GM23338 (cell line): ENCODE data around the gene KLF4. TPM values are rescaled to one million over a fixed set of nuclear protein-coding genes. Genes with fewer than 3 reads are reported as not detected.

Experiments used
- ATAC-seq: fragments of 200-7000 bp; cut with Tn5 transposase; 3 replicates; pipeline ENCODE4 v1.9.1; 2020
- DNase-seq: peaks from one replicate; pipeline ENCODE4 v3.0.0-alpha.2; 2015; ENCODE audit warnings: low spot score
- H2AFZ ChIP-seq: fragments of 200-600 bp; sonication (generic); 2 replicates; pipeline ENCODE4 v1.8.0; 2016; ENCODE audit warnings: antibody characterized with exemption, mild to moderate bottlenecking, moderate library complexity
- H3F3A ChIP-seq: fragments of 200-600 bp; sonication (generic); replicated peaks from 2 replicates; pipeline ENCODE4 v1.8.0; 2017; ENCODE audit warnings: antibody characterized with exemption, mixed run types, low read depth
- H3K27ac ChIP-seq: fragments of 200-600 bp; sonication (generic); 2 replicates; pipeline ENCODE4 v1.6.1; 2016; ENCODE audit warnings: low read depth
- H3K27me3 ChIP-seq: fragments of 200-600 bp; sonication (generic); 2 replicates; pipeline ENCODE4 v1.8.0; 2016; ENCODE audit warnings: mild to moderate bottlenecking, mixed run types, moderate library complexity; ENCODE audit not compliant: insufficient read depth
- H3K36me3 ChIP-seq: fragments of 200-600 bp; sonication (generic); 2 replicates; pipeline ENCODE4 v1.8.0; 2016; ENCODE audit warnings: mild to moderate bottlenecking; ENCODE audit not compliant: insufficient read depth
- H3K4me1 ChIP-seq: fragments of 200-600 bp; sonication (generic); 2 replicates; pipeline ENCODE4 v1.8.0; 2016; ENCODE audit warnings: mild to moderate bottlenecking, moderate library complexity; ENCODE audit not compliant: insufficient read depth
- H3K4me2 ChIP-seq: fragments of 200-600 bp; sonication (generic); 2 replicates; pipeline ENCODE4 v1.7.1; 2017; ENCODE audit warnings: mixed run types
- H3K4me3 ChIP-seq: fragments of 200-600 bp; sonication (generic); 2 replicates; pipeline ENCODE4 v1.6.1; 2016; ENCODE audit warnings: mixed run types
- H3K79me2 ChIP-seq: fragments of 200-600 bp; sonication (generic); replicated peaks from 2 replicates; pipeline ENCODE4 v1.8.0; 2017; ENCODE audit warnings: mild to moderate bottlenecking; ENCODE audit not compliant: insufficient read depth
- H3K9me2 ChIP-seq: fragments of 200-600 bp; sonication (generic); 2 replicates; pipeline ENCODE4 v1.8.0; 2017; ENCODE audit not compliant: insufficient read depth
- H4K20me1 ChIP-seq: fragments of 200-600 bp; sonication (generic); replicated peaks from 2 replicates; pipeline ENCODE4 v1.8.0; 2017; ENCODE audit warnings: mild to moderate bottlenecking; ENCODE audit not compliant: insufficient read depth
- H3K27ac Mint-ChIP-seq: 2 replicates; pipeline ENCODE4 v1.8.0; 2020; ENCODE audit warnings: inconsistent platforms, mild to moderate bottlenecking, moderate library complexity, mixed read lengths
- H3K27me3 Mint-ChIP-seq: 3 replicates; pipeline ENCODE4 v1.8.0; 2022; ENCODE audit warnings: low read depth, mild to moderate bottlenecking, moderate library complexity, mixed read lengths, inconsistent platforms; ENCODE audit not compliant: insufficient read depth, poor library complexity
- H3K36me3 Mint-ChIP-seq: 3 replicates; pipeline ENCODE4 v1.8.0; 2021; ENCODE audit warnings: low read depth, mild to moderate bottlenecking, inconsistent platforms, moderate library complexity, mixed read lengths
- H3K4me1 Mint-ChIP-seq: 3 replicates; pipeline ENCODE4 v1.8.0; 2020; ENCODE audit warnings: mild to moderate bottlenecking, inconsistent platforms, mixed read lengths
- H3K4me3 Mint-ChIP-seq: 3 replicates; pipeline ENCODE4 v1.8.0; 2021; ENCODE audit warnings: moderate library complexity, mild to moderate bottlenecking, inconsistent platforms, mixed read lengths
- H3K9me3 Mint-ChIP-seq: 3 replicates; pipeline ENCODE4 v1.8.0; 2020; ENCODE audit warnings: moderate library complexity, mild to moderate bottlenecking, inconsistent platforms, mixed read lengths
- CREB1 ChIP-seq: fragments of 250-450 bp; sonication (Bioruptor Pico); IDR thresholded peaks from 2 replicates; pipeline ENCODE4 v1.5.0; 2020; ENCODE audit warnings: low read depth, mild to moderate bottlenecking, moderate library complexity
- CTCF ChIP-seq, 2 experiments: fragments of 200-600 bp in 1 of 2; sonication (generic) in 1 of 2; conservative IDR thresholded peaks; 2 replicates each; pipeline versions ENCODE4 v1.5.1 to v1.6.1; 2016 to 2017; ENCODE audit warnings: antibody characterized with exemption in 2 of 2, low read depth in 2 of 2, mild to moderate bottlenecking in 2 of 2, moderate library complexity in 1 of 2
- ETS1 ChIP-seq: IDR thresholded peaks from 2 replicates; pipeline ENCODE4 v1.6.1; 2016; ENCODE audit warnings: antibody characterized with exemption
- EZH2 ChIP-seq: fragments of 200-600 bp; sonication (generic); IDR thresholded peaks from one replicate; pipeline ENCODE4 v1.8.0; 2017; ENCODE audit warnings: antibody characterized with exemption, mild to moderate bottlenecking, low read depth; ENCODE audit not compliant: unreplicated experiment
- EZH2phosphoT487 ChIP-seq: fragments of 200-600 bp; sonication (generic); IDR thresholded peaks from one replicate; pipeline ENCODE4 v1.8.1; 2018; ENCODE audit warnings: antibody characterized with exemption; ENCODE audit not compliant: unreplicated experiment
- JUNB ChIP-seq: IDR thresholded peaks from one replicate; pipeline ENCODE4 v1.6.1; 2016; ENCODE audit warnings: antibody characterized with exemption; ENCODE audit not compliant: unreplicated experiment
- NANOG ChIP-seq: IDR thresholded peaks from 2 replicates; pipeline ENCODE4 v1.6.1; 2016; ENCODE audit warnings: antibody characterized with exemption, borderline replicate concordance
- POLR2AphosphoS5 ChIP-seq: IDR thresholded peaks from 2 replicates; pipeline ENCODE4 v1.6.1; 2016; ENCODE audit warnings: antibody characterized with exemption, low read depth
- STAT1 ChIP-seq: IDR thresholded peaks from one replicate; pipeline ENCODE4 v1.6.1; 2016; ENCODE audit warnings: antibody characterized with exemption; ENCODE audit not compliant: unreplicated experiment
- ZNF114 ChIP-seq: fragments of 250-450 bp; sonication (Bioruptor Pico); IDR thresholded peaks from 2 replicates; pipeline ENCODE4 v1.5.0; 2020; ENCODE audit warnings: mild to moderate bottlenecking, moderate library complexity
- ZNF331 ChIP-seq: fragments of 250-450 bp; sonication (Bioruptor Pico); IDR thresholded peaks from 2 replicates; pipeline ENCODE4 v1.5.0; 2020; ENCODE audit warnings: low read depth, mild to moderate bottlenecking, moderate library complexity
- polyA plus RNA-seq: library from polyadenylated mRNA; unstranded; fragments of >200 nt; fragmentation: Nextera tagmentation; extraction: Ambion mirVana; gene quantifications from 2 replicates; pipeline ENCODE4 v1.2.1, GENCODE V29; 2016
- total RNA-seq: library from RNA; depleted of rRNA; stranded (reverse); fragments of >200 nt; shearing (Covaris generic); gene quantifications from 2 replicates; pipeline ENCODE4 v1.2.3, GENCODE V29; 2014
- TF ChIP-seq, protein P1 (sequence below): fragments of 250-450 bp; sonication (Bioruptor Pico); IDR thresholded peaks from 2 replicates; pipeline ENCODE4 v1.5.0; 2020; ENCODE audit warnings: mild to moderate bottlenecking, moderate library complexity
- TF ChIP-seq, protein P2 (sequence below): IDR thresholded peaks from one replicate; pipeline ENCODE4 v1.6.1; 2018; ENCODE audit warnings: antibody characterized with exemption; ENCODE audit not compliant: unreplicated experiment

Gene KLF4
- total and polyA plus RNA-seq, 2 experiments from 2014 or later: 8.3 to 29.8 TPM

DNA sequence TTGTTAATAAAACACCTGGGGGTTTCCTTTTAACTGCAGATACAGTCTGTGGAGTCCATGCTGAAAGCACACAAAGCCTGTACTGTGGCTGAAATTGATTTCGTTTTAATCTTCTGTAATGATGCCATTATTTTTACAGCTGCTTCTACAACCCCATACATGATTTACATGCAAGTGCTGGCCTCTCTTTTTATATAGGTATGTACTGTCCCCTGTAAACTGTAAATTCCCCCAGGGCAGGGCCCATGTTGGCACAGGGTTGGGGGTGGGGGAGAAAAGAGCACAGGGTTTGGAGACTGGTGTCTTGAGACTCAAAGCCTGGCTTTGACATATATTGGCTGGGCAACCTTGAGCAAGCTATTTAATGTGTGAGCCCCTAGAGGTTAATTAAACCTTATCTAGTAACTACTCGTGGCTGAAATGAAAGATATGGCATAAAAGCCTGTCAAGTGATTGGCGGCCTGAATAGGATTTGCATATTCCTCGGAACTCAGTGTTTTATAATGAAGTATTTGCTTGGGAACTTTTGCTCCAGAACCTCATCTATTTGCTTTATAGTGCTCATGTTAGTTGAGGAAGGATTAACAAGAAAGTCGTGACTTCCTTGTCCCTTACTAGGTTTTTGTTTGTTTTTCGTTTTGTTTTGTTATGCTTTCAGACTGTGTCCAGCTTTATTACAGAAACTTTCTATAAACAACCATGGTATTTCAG is 34.0 kb downstream of the KLF4 start:
- Mint-ChIP-seq H3K36me3 (no peaks in the 10 kb centered on the region), H3K27ac (no peak overlapping the region), H3K9me3 (no peaks in the 10 kb centered on the region), H3K4me1 (peaks cover 6% of the 10 kb centered on the region; the same call in 2 of the 3 replicates), H3K4me3 (no peak overlapping the region), H3K27me3 (peaks cover 2% of the 10 kb centered on the region)
- H4K20me1 ChIP-seq: no peaks in the 10 kb centered on the region
- H3K27ac ChIP-seq: no peak overlapping the region
- no peaks in the 10 kb centered on the region for H3K27me3 ChIP-seq
- DNase-seq (no peak), ATAC-seq (no peak)
- no peak overlapping the region for H3K4me3 ChIP-seq
- no peak overlapping the region for H3K4me2 ChIP-seq
- H3F3A ChIP-seq: no peaks in the 10 kb centered on the region
- TF ChIP-seq ZNF114 (CRISPR knock-in tag): no peak
- no peak for TF ChIP-seq NANOG
- no peak for TF ChIP-seq ZNF331 (CRISPR knock-in tag)
- no peak for TF ChIP-seq ETS1
- TF ChIP-seq, protein P1, sequence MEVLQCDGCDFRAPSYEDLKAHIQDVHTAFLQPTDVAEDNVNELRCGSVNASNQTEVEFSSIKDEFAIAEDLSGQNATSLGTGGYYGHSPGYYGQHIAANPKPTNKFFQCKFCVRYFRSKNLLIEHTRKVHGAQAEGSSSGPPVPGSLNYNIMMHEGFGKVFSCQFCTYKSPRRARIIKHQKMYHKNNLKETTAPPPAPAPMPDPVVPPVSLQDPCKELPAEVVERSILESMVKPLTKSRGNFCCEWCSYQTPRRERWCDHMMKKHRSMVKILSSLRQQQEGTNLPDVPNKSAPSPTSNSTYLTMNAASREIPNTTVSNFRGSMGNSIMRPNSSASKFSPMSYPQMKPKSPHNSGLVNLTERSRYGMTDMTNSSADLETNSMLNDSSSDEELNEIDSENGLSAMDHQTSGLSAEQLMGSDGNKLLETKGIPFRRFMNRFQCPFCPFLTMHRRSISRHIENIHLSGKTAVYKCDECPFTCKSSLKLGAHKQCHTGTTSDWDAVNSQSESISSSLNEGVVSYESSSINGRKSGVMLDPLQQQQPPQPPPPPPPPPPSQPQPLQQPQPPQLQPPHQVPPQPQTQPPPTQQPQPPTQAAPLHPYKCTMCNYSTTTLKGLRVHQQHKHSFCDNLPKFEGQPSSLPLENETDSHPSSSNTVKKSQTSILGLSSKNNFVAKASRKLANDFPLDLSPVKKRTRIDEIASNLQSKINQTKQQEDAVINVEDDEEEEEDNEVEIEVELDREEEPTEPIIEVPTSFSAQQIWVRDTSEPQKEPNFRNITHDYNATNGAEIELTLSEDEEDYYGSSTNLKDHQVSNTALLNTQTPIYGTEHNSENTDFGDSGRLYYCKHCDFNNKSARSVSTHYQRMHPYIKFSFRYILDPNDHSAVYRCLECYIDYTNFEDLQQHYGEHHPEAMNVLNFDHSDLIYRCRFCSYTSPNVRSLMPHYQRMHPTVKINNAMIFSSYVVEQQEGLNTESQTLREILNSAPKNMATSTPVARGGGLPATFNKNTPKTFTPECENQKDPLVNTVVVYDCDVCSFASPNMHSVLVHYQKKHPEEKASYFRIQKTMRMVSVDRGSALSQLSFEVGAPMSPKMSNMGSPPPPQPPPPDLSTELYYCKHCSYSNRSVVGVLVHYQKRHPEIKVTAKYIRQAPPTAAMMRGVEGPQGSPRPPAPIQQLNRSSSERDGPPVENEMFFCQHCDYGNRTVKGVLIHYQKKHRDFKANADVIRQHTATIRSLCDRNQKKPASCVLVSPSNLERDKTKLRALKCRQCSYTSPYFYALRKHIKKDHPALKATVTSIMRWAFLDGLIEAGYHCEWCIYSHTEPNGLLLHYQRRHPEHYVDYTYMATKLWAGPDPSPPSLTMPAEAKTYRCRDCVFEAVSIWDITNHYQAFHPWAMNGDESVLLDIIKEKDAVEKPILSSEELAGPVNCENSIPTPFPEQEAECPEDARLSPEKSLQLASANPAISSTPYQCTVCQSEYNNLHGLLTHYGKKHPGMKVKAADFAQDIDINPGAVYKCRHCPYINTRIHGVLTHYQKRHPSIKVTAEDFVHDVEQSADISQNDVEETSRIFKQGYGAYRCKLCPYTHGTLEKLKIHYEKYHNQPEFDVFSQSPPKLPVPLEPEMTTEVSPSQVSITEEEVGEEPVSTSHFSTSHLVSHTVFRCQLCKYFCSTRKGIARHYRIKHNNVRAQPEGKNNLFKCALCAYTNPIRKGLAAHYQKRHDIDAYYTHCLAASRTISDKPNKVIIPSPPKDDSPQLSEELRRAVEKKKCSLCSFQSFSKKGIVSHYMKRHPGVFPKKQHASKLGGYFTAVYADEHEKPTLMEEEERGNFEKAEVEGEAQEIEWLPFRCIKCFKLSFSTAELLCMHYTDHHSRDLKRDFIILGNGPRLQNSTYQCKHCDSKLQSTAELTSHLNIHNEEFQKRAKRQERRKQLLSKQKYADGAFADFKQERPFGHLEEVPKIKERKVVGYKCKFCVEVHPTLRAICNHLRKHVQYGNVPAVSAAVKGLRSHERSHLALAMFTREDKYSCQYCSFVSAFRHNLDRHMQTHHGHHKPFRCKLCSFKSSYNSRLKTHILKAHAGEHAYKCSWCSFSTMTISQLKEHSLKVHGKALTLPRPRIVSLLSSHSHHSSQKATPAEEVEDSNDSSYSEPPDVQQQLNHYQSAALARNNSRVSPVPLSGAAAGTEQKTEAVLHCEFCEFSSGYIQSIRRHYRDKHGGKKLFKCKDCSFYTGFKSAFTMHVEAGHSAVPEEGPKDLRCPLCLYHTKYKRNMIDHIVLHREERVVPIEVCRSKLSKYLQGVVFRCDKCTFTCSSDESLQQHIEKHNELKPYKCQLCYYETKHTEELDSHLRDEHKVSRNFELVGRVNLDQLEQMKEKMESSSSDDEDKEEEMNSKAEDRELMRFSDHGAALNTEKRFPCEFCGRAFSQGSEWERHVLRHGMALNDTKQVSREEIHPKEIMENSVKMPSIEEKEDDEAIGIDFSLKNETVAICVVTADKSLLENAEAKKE: no peak
- no peak for TF ChIP-seq EZH2
- TF ChIP-seq POLR2AphosphoS5: no peak
- TF ChIP-seq CTCF (conservative IDR thresholded peaks at IDR 0.05; ENCODE audit: low read depth in 2 of 2): no peak
- TF ChIP-seq JUNB: no peak
- no peak for TF ChIP-seq EZH2phosphoT487
- no peak for TF ChIP-seq CREB1 (CRISPR knock-in tag)
- TF ChIP-seq, protein P2, sequence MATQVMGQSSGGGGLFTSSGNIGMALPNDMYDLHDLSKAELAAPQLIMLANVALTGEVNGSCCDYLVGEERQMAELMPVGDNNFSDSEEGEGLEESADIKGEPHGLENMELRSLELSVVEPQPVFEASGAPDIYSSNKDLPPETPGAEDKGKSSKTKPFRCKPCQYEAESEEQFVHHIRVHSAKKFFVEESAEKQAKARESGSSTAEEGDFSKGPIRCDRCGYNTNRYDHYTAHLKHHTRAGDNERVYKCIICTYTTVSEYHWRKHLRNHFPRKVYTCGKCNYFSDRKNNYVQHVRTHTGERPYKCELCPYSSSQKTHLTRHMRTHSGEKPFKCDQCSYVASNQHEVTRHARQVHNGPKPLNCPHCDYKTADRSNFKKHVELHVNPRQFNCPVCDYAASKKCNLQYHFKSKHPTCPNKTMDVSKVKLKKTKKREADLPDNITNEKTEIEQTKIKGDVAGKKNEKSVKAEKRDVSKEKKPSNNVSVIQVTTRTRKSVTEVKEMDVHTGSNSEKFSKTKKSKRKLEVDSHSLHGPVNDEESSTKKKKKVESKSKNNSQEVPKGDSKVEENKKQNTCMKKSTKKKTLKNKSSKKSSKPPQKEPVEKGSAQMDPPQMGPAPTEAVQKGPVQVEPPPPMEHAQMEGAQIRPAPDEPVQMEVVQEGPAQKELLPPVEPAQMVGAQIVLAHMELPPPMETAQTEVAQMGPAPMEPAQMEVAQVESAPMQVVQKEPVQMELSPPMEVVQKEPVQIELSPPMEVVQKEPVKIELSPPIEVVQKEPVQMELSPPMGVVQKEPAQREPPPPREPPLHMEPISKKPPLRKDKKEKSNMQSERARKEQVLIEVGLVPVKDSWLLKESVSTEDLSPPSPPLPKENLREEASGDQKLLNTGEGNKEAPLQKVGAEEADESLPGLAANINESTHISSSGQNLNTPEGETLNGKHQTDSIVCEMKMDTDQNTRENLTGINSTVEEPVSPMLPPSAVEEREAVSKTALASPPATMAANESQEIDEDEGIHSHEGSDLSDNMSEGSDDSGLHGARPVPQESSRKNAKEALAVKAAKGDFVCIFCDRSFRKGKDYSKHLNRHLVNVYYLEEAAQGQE: no peak
- no peak for TF ChIP-seq STAT1
- peak overlapping the region; percentile 78; the same call in 1 of the 2 replicates for H2AFZ ChIP-seq
- H3K36me3 ChIP-seq: no peaks in the 10 kb centered on the region
- no peaks in the 10 kb centered on the region for H3K9me2 ChIP-seq
- H3K79me2 ChIP-seq: no peaks in the 10 kb centered on the region
- 0 out of 2 replicates have a peak, but pooled peaks cover 7% of the 10 kb centered on the region for H3K4me1 ChIP-seq
